Epithelial cell of alveolus of lung (primary cell): ENCODE results near the gene RNU1-1. TPM values are rescaled to one million over a fixed set of nuclear protein-coding genes. Genes with fewer than 3 reads are reported as not detected.

Experiments used
- total RNA-seq: library from RNA; depleted of rRNA; stranded (reverse); fragments of >200 nt; gene quantifications from 2 replicates; pipeline ENCODE4 v1.2.1, GENCODE V29; 2015

RNU1-1 gene
- total RNA-seq = under 0.01 TPM in 2 replicates

GRCh38 chr1:16514107-16515055 is at the start of gene RNU1-1:
Gene RNU1-1, minus strand, starts transcription at chr1:16514285.

Other genes with a start within 250 kb of the RNU1-1 start
- 21.1 and 24.4 TPM in 2 replicates for gene FBXO42, start 161.8 kb downstream of the RNU1-1 start, total RNA-seq
- 71.1 and 76.2 TPM in 2 replicates for gene SZRD1, start 147.0 kb downstream of the RNU1-1 start, total RNA-seq
- gene SPATA21, start 76.9 kb downstream of the RNU1-1 start, total RNA-seq = not detected in 2 replicates
- 54.7 and 91.0 TPM in 2 replicates for gene NECAP2, start 73.6 kb downstream of the RNU1-1 start, total RNA-seq
- 4.9 and 14.1 TPM in 2 replicates for gene NBPF1, start 99.3 kb upstream of the RNU1-1 start, total RNA-seq
- gene RNU1-3, start 152.7 kb upstream of the RNU1-1 start, total RNA-seq = under 0.01 TPM in 2 replicates
- gene RNU1-4, start 226.2 kb upstream of the RNU1-1 start, total RNA-seq = under 0.01 TPM in 2 replicates